GM23248 (cell line): Measurements from ENCODE around the gene YPEL2.

Experiments used
- EZH2 ChIP-seq: fragments of 200-600 bp; sonication (generic); IDR thresholded peaks from 2 replicates; pipeline ENCODE4 v1.6.1; 2018; ENCODE audit warnings: antibody characterized with exemption, mild to moderate bottlenecking; ENCODE audit not compliant: insufficient read depth, poor library complexity, severe bottlenecking
- EZH2phosphoT487 ChIP-seq: fragments of 200-600 bp; sonication (generic); IDR thresholded peaks from 2 replicates; pipeline ENCODE4 v1.6.1; 2018; ENCODE audit warnings: antibody characterized with exemption, moderate library complexity, mild to moderate bottlenecking, low read depth; ENCODE audit not compliant: insufficient read depth

DNA sequence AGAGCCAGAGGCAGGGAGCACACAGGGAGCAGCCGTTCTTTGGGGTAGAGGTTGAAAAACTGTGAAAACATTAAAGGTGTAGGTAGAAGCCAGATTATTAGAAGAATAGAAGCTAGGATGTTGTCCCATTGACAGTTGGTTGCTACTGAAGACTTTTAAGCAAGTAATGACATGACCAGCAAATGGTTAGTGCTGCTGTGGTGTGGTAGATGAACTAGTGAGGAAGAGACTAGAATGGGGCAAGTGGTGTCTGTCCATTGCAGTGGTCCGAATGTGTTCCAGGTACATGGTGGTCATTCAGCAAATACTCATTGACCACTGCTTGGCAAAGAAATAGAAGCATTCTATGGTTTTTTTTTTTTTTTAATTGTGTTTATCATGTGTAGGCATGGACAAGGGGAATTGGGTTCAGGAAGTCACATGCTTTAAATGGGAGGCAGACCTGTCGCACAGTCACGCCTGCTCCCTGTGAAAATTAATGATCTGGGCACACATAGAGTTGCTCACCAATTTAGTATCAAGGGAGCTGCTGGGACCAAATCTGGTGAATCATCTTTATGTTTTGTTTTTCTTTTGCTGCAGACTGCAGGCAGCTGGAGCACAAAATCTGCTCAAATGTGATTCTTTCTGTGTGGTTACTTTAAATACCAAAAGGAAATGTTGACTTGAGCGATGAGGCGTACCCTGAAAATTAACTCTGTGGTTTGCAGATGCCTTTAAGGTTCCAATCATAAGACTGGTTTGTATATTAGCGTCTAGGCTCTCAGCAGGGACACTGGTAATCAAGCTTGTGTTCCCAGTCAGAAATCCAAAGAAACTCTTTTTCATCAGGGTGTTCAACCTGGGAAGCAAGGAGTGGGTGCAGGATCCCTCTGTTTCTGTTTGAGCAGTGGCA, 30.7 kb downstream of the YPEL2 start:
- TF ChIP-seq EZH2phosphoT487, result 0 out of 2 replicates have a peak, but pooled peaks have one; percentile 38
- TF ChIP-seq EZH2, result no peak
